GM15510 (cell line): ENCODE measurements around the gene GET3.

Experiments
- POLR2A ChIP-seq: IDR thresholded peaks from 3 replicates; pipeline ENCODE4 v1.6.1; 2011; ENCODE audit warnings: borderline replicate concordance; ENCODE audit not compliant: insufficient read length; ENCODE audit errors: extremely low read depth

Gene GET3

DNA sequence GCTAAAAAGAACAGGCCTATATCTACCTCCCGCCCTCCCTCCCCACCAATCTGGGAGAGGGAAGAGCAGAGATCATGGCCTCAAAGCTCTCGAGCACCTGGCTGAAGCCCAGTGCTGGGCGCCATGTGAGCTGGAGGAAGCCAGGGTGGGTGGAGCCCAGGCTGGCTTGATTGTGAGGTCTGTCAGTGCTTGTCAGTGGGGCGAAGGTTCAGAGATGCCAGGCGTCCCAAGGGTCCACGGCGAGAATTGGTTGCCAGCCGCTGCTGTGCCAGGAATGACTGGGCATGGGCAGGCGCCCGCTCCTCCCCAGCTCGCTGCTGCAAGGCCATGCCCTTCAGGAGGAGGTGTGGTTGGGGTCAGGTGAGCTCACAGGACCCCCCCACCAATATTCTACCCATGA, 25.8 kb downstream of the GET3 start:
- no peak for TF ChIP-seq POLR2A

DNA sequence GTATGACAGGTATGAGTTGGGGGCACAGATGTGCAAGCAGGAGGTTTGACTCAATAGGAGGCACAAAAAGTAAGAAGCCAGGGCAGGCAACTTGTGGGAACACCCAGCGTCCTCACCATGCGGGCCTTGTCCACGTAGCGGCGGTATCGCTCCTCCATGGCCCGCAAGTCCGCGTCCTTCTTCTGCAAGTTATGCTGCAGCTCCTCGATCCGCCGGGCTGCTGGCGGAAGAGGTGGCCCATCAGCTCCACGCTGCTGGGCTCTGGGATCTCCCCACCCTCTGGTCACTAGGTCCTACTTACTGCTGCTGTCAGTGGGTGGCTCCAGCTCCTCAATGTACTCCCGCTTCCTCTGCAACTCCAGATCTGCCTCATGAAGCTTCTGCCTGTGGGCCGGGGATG, 27.4 kb downstream of the GET3 start:
- no peak for TF ChIP-seq POLR2A

DNA sequence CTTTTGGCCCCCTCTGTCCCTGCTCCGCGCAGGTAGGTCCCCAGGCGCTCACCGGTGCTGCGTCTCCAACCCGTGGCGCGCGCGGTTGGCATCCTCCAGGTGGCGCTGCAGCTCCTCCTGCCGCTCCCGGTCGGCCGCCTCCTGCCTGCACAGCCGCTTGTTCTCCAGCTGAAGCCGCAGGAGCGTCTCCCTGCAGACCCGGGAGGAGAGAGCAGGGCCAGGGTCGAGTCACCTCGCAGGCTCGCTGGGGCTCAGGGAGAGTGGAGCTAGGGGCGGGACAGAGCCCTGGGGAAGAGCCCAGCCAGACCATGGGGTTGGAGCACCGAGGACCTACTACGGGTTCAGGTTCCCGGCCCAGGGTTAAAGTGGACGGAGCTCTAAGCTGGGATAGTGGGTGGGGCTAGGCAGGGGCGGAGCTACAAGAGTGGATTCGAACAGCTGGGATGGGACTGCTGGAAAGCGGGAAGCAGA, 28.8 kb downstream of the GET3 start:
- TF ChIP-seq POLR2A = no peak

DNA sequence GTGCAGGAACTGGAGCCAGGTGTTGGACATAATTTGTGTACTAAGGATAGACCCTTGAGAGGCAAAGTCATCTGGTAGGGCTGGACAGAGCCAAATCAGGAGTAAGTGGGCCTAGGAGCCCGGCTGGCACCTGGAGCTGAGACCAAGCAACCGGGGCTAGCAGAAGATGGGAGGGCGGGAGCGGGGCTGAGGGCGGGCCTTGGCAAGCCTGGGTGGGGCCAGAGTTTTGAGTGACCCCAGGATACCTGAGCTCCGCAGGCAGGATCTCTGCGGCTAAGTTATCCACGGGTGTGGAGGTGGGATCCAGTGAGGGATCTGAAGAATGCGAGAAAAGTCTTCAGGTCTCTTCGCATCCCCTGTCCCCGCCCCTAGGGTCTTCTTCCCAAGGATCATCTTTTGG, 29.9 kb downstream of the GET3 start:
- no peak for TF ChIP-seq POLR2A

DNA sequence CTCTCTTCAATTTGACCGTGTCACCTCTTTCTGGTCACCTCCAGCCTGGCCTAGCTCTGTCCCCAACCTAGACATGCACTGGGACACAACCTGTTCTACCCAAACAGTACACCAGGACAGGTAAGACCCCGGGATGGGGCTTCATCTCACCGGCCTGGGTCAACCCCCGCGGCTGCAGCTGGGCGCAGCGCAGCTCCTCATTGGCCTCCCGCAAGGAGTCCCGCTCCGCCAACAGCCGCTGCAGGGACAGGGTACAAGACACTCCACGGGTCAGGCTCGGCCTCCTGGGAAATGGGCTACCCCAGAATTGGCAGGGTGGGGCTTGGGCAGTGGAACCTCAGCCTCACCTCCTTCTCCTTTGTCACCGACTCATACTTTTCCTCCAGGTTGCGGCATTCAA, 30.4 kb downstream of the GET3 start:
- no peak for TF ChIP-seq POLR2A

DNA sequence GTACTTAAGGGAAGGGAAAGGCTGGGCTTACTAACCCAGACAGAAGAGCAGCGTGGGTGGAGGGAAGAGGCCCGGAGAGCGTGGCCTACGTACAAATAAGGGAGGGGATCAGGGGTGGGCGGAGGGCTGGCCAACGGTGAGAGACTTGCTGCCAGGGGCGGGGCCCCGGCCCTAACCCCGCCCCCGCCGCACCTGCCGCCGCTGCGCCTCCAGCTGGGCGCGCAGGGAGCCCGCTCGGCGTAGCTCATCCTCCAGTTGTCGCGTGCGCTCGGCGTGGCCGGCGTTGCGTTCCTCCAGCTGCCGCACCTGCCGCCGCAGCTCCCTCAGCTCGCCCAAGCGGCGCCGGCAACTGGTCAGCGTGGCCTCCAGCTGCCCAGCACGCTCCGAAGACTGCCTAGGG, 32.4 kb downstream of the GET3 start:
- TF ChIP-seq POLR2A = no peak

DNA sequence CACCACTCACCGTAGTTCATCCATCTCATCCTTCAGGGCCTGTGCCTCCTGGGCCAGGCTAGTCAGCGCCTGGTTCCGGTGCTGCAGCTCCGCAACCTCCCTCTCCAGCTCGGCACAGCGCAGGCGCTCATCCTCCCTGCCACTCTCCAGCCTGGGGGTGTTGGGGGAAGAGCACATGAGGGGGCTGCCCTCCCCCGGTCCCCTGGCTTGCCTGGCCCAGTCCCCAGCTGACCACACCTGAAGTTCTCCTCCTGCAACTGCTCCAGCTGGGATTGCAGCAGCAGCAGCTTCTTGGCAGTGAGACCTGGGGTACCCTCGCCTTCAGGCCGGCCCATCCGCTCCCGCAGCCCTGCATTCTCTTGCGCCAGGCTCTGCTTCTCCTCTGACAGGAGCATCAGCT, 33.6 kb downstream of the GET3 start:
- no peak for TF ChIP-seq POLR2A

DNA sequence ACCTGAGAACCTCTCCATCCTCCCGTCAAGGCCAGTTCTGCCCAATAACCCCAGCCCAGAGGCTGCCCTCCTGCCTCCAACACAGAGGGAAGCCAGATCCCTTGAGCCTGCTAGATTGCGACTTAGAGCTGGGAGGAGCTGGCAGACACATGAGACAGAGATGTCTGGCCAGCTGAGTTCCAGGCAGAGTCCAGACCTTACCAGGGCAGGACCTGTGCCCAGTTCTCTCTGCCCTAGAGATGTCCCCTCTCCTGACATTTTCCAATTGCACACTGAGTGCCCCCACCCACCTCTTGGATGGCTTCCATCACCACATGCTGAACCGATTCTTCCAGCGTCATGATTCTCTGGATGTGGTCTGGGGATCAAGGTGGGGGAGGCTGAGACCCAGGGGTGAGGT, 35.0 kb downstream of the GET3 start:
- no peak for TF ChIP-seq POLR2A

DNA sequence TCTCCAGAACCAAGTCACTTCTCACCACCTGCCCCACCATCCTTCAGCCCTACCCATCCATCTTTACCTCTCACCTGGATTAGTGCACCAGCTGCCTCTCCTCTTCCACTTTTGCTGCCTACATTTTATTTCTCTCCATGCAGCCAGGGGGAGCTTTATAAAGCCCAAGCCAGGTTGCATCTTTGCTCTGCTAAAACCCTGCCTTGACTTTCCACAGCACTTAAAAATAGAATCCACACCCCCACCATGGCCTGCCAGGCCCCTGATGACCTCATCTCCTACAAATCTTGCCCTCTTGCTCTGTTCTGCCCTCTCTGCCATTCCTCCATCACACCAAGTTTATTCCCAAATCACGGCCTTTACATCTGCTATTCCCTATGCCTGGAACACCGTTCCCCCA, 36.3 kb downstream of the GET3 start:
- TF ChIP-seq POLR2A = no peak

DNA sequence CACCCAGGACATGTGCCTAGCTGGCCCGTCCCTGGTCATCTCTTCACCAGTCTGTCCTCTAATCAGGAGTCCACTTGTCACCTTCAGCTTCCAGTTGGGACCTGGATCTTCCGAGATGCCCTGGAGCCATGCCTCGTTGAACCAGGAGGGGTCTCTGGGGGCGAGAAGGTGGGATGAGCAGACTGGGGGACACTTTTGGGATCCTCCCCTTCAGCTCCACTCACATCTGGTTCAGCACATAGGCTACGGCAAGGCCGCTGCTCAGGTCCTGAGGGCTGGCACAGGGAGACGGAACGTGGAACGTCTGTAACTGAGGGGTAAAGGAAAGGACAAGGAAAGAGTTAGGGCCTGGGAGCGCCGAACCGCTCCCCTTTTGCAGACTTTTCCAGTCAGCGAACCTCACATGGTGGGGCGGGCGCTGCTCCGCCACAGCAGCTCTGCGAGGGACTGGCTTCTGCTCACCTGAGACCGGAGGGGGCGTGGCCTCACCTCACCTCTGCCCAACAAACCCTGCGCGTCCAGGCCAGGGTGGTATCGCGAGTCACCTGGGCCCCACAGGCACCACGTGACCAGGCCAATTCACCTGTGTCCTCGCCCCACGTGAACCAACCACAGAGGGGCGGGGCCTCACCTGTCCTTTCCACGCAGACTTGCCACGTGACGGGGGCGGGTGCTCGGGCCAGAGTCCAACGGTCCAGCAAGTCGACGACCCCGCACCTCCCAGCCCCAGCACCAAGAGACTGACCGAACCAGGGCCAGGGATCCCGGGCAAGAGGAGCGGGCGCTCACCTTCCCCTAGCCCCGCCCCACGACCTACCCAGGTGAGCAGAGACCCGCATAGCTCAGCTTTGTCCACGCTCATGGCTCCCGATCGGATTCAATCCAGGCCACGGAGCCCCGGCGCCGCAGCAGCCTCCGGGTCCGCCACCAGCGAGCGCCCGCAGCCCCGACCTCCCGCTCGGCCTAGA, 37.6 kb downstream of the GET3 start, which contains the start of gene HOOK2:
TSS of gene HOOK2 (minus strand) at position 965 of the 968 bp plus-strand sequence. CDS start at position 862, 103 bp downstream.
- peak; percentile 30 for TF ChIP-seq POLR2A

DNA sequence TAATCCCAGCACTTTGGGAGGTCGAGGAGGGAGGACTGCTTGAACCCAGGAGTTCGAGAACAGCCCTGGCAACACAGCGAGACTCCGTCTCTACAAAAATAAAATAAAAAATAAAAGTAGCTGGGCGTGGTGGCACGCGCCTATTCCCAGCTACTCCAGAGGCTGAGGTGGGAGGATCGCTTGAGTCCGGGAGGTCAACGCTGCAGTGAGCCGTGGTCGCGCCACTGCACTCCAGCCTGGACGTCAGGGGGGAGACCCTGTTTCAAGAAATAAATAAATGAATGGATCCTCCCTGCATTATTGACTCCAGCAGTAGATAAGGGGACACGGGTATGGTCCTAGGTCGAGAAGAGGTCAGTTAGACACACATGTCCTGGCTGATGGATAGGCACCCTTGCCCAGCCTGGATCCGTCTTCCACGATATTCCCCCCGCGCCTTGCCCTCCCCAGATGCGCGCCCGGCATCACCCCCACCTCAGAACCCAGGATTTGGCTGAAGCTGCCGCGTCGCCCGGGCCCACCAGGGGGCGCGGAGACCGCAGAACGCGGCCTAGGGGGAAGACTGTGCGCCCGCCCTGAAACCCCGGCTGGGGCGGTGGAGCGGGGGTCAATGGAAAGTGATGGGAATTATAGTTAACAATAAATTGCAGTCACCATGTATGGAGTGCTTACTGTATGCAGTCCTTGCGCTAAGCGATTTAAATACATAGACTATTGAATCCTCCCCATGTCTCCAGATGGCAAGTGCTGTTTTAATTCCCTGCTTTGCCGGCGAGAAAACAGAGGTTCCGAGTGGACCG, 40.1 kb downstream of the GET3 start:
- TF ChIP-seq POLR2A = no peak

DNA sequence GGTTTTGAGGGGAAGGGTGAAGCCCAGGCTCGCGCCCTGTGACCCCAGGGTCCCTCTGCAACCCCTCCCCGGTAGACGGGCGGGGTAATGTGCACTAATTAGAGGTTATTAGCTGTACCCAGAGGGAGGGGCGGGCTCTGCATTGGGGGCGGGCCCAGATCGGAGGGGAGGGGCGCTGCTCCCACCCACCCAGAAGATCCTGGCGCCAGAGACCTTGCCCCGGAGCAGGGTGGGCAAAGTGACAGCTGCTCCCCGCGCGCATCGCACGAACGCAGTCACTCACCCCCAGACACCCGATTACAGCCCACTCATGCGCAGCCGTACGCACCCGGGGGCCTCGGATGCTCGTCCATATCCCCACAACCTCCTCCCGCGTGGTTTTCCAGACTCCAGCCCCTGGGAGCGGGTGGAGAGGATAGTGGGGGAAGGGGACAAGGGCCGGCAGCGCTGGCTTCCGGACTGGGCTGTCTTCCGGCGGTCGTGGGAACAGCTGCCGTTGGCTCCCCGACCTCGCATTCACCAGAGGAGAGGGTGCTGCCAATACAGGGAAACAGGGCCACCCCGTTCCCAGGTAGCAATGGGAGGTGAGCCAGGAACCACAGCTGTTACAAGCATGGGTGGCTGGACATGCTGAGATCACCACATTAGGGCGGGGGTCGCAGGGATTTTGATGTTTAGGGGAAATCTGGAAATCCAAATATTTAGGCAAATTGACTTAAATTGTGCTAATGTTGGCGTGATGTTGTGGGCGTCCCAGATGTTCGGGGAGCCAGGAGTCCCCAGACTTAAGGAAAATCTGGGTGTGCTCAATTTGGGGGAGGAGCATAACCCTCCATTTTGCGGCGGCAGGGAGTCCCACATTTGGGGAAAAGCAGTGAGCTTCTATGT, 41.0 kb downstream of the GET3 start:
- peak; percentile 63 for TF ChIP-seq POLR2A

DNA sequence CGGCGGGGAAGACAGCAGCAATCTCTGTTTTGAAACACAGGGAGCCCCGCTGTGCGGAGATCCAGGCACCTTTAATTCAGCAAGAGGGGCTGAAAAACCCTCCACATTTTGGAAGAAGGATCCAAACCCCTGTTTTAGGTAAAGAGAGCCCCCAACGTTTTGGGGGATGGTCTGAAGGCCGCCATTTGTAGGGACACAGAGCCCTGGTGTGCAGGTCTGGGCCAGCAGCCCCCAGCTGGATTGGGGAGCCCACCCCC, 41.5 kb downstream of the GET3 start:
- TF ChIP-seq POLR2A = no peak

DNA sequence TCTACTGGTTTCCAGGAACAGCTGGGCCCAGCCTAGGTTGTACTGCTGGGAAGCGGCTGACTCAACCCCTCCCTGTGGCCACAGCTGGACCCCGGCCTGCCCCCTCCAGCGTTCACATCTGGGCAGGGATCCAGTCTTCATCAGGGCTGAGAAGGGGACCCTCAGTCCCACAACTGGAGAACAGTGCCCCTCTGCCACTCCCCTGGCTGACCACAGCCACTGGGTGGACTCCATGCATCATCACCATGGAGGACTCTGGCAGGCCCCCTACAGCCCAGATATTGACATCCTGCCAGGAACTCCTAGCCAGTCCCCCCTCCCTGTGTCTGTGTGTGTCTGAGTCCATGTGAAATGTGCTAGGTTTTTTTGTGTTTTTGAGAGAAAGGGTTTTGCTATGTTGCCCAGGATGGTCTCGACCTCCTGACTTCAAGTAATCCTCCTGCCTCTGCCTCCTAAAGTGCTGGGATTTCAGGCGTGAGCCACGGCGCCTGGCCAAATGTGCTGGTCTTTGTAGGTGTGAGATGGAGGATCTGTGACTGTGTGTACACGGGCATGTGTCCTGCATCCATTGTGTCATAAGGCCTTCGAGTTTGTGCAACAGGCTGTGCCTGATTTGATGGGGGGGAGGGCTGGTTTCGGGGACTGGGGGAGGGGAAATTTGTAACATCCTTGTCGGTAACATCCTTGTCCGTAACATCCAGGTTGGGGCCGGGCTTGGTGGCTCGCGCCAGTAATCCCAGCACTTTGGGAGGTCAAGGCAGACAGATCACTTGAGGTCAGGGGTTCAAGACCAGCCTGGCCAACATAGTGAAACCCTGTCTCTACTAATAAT, 42.1 kb downstream of the GET3 start:
- peak; percentile 22 for TF ChIP-seq POLR2A
